HG02938 (cell line): Measurements from ENCODE around the gene COPG1.

Source experiments
- ATAC-seq: cut with Tn5 transposase; IDR thresholded peaks from one replicate; pipeline ENCODE4 v1.9.1; 2021; ENCODE audit warnings: mild to moderate bottlenecking, moderate library complexity; ENCODE audit not compliant: unreplicated experiment

COPG1 gene

DNA sequence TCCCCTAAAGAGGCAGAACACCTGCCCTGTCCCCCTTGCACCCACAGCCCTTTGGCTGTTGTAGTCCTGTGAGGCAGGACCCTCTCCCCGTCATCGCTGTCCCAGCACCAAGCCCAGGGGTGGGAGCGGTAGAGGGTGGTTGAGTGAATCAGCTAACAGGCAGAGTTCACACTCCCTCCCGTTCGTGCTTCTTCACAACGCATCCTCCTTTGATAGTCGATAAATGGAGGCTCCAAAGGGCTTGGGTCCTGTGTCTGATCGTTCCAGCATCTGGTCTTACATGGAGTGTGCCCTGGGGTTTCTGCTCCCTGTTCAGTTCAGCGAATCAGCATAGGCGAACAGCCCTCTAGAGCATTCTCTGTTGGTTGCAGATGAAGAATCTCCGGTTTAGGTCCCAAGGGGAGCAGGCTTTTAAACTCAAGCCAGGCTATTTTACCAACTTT lies 28.4 kb downstream of the COPG1 start:
- no peak for ATAC-seq

DNA sequence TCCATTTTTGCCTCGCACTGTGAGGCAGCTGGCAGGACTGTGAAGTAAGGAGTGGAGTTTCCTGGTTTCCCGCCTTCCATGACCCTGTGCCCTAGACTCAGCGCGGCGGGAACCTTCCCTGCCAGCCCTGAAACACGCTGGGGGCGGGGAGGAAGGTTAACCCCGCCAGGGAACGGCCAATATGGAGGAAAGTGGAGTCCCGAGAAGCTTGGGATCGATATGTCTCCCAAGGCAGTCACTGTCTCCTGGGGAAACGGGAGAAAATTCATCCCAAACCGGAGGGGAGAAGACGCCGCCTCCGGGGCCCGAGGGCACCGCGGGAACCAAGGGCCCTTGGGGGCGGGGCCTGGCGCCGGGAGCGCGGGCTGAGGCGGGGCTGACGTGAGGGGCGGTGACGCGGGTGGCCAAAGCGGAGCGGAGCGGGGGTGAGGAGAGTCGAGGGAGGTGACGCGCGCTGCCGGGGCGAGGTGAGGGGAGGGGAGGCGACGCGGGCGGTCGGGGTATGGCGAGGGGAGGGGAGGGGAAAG lies 29.1 kb downstream of the COPG1 start, which contains the start of gene HMCES:
Gene HMCES (plus strand): TSS at position 432 of the 527 bp plus-strand sequence. CDS start 863 bp downstream, outside the sequence.
- peak; percentile 39 for ATAC-seq

DNA sequence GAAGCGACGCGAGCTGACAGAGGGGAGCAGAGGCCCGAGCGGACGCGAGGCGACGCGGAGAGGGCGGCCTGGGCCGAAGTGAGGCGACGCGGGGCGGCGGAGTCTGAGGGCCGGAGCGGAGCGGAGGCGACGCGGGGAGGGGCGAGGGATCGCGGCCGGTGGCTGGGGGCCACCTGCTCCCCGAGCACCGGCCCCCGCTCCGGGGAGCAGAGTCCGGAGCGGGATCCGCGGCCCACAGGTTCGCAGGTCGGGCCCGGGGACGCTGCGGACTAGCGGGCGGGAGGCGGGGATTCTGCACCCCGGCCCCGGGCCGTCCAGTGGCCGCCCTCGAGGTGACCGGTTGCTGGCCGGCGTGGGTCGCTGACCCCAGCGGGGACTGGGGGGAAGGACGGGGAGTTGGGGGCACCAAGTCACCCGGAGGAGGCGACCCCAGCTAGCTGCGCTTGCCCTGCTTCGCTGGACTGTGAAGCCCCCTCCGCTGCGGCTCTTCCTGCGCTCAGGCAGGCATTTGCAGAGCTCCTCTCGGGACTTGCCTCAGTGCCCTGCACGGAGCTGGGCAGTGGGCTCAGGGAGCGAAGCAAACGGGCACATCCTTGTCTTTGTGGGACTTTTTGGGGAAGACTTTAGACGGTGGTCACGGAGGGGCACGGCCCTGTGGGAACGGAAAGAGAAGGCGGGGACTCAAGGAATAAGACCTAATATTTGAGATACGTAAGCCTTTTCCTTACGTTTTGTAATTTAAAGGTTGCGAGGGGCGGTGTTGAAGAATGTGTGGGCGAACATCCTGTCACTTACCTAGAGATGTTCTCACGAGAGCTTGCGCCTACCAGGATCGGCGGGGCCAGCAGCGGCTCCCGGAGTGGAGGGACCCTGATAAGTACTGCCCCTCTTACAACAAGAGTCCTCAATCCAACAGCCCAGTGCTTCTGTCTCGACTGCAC lies 29.8 kb downstream of the COPG1 start:
- ATAC-seq, result no peak

DNA sequence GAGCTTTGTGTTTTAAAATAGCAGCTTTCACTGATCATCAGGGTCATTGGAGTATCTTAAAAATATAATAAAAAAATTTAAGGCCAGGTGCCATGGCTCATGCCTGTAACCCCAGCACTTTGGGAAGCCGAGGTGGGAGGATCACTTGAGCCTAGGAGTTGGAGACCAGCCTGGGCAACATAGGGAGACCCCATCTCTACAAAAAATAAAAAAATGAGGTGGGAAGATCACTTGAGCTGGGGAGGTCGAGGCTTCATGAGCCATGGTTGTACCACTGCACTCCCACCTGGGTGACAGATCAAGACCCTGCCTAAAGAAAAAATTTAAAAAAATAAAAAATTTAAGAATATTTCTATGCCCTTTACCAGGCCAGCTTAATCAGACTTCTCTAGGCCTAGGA lies 30.8 kb downstream of the COPG1 start:
- ATAC-seq, result no peak

DNA sequence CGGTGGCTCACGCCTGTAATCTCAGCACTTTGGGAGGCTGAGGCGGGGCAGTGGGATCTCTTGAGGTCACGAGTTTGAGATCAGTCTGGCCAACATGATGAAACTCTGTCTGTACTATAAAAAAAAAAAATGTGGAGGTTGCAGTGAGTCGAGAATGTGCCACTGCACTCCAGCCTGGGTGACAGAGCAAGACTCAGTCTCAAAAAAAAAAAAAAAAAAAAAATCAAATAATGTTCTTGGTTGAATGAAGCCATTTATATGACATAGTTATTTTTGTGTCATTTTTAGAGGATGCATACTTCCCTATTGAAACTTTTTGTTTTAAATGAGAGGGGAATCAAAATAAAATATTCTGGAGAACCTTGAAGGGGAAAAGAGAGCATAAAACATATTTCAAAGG lies 32.3 kb downstream of the COPG1 start:
- ATAC-seq, result no peak

DNA sequence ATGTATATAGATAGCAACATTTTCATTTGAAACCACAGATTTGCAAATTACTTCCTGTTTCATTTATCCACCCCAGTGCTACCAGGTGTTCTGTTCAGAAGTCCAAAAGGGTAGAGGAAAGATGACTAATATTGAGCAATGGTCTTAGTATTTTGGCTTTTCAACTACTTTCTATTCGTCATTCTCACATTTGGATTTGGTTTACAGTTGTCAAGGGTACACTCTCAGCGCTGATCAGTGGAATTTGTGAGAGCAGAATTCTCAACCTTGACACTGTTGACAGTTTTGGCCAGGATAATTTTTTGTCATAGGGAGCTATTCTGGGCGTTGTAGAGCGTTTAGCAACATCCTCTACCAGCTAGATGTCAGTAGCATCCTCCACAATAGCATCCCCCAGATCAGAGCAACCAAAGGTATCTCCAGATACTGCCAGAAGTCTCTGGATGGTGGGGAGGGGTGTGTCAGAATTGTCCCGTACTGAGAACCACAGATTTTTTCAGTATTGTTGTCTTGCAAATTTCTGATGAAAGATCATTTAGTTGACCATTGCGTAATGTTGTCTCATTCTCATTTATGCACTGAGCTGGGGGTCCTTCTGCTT lies 33.4 kb downstream of the COPG1 start:
- peak; percentile 86 for ATAC-seq

DNA sequence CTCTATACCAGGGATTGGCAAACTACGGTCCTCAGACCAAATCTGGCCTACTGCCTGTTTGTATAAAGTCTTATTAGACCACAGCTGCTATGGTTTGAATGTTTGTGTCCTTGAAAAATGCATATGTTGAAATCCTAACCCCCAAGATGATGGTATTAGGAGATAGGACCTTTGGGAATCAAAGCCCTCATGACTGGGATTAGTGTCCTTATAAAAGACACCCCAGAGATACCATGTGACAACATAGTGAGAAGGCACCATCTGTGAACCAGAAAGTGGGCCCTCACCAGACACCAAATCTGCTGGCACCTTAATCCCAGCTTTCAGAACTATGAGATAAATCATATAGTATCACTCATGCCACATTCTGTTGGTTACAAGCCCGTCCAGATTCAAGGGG lies 36.7 kb downstream of the COPG1 start:
- ATAC-seq, result no peak

DNA sequence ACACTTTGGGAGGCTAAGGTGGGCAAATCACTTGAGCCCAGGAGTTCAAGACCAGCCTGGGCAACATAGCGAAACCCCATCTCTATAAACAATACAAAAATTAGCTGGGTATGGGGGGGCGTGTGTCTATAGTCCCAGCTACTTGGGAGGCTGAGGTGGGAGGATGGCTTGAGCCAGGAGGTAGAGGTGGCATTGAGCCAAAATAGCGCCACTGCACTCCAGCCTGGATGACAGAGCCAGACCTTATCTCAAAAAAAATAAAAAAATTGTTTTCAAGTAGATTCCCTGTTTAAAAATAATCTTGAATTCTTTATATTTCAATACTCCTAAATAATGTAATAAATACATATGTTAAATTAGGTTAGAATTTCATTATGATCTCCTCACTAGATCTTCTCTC lies 39.0 kb downstream of the COPG1 start:
- no peak for ATAC-seq

DNA sequence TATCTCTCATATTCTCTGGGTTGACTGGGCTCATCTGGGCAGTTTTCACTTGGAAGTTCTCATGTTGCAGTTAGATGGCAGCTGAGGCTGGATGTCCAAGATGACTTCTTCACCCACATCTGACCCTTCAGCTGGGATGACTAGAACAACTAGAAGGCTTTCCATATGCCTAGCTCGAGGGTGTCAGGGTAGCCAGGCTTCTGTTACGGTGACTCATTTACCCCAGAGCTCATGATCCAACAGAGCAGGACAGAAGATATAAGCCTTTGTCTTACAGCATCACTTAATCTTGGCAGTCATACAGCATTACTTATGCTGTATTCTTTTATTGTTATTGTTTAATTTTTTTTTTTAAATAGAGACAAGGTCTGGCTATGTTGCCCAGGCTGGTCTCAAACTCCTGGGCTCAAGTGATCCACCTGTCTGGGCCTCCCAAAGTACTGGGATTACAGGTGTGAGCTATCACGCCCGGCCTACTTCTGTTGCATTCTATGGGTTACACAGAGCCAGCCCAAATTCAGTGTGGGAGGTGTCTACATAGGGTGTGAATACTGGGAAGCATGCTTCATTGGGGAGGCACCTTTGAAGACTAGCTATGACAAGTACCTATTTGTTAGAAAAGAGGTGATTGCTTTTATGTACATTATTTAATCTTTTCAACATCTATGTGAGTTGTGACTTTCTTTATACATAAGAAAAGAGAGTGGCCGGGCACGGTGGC lies 40.0 kb downstream of the COPG1 start:
- no peak for ATAC-seq

DNA sequence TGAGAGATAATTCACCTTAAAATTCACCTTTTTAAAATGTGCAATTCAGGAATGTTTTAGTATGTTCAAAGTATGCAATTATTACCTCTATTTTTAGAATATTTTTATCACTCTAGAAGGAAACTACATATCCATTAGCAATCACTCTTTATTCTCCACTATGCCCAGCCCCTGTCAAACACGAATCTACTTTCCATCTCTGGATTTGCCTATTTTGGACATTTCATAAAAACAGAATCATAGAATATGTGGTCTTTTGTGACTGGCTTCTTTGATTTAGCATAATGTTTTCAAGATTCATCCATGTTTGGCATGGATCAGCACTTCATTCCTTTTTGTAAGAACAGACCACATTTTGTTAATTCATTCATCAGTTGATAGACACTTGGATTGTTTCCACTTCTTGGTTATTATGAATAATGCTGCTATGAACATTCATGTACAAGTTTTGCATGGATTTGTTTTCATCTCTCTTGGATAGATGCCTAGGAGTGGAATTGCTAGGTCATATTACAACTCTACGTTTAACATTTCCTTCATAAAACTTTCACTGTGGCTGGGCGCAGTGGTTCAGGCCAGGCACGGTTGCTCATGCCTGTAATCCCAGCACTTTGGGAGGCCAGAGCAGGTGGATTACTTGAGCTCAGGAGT lies 42.0 kb downstream of the COPG1 start:
- ATAC-seq, result no peak

DNA sequence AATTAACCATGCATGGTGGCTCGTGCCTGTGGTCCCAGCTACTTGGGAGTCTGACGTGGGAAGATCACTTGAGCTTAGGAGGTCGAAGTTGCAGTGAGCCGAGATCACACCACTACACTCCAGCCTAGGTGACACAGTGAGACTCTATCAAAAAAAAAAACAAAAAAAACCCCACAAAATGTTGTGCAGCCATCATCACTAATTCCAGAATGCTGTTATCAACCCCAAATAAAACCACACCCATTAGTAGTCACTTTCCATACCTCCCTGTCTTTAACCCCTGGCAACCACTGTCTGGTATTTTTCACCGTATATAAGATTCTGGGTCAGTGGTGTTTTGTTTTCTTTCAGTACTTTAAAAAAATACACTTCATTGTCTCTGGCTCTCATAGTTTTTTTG lies 45.9 kb downstream of the COPG1 start:
- ATAC-seq, result no peak

DNA sequence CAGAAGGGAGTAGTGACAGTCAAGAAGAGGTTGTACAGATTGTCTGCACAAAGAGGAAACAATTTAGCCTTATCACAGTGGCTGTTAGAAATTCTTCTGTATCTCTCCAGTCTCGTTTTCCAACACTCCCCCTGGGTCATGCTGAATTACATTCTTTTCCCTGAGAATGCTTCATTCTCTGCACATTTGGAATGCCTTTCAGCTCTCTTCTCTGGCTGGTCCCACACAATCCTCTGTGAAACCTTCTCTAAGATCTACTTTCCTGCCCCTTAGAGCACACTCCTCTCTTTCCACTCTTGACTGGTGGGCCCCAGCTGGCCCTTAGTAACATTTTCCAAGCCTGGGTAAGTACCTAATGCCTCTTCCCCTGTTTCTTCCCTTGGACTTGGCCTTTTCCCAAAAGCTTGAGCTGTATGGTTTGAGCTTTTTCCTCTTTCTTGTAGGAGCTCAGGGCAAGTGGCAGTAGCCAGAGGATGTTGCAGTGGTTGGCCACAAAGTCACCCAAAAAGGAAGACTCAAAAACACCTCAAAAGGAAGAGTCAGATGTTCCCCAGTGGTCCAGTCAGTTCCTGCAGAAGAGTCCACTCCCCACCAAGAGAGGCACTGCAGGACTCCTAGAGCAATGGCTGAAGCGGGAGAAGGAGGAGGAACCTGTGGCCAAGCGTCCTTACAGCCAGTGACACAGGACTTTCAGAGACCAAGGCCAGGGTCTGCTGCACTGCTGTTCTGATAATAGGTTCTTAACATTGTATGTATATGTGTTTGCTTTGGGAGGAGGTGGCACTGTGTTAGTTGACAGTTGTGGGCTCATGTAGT lies 54.9 kb downstream of the COPG1 start:
- ATAC-seq, result no peak

DNA sequence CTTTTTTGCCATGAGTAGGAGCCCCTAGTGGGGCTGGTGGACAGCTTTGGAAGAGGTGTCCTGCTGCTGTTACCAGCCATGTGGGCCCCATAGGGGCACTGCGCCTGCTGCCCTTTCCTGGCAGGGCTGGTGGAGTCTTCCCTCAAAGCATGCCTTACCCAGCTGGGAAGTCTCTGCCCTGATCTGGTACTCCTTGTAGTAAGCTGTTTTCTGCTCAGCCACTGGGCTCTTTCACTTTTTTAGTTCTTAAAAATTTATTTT lies 55.5 kb downstream of the COPG1 start:
- ATAC-seq, result no peak

DNA sequence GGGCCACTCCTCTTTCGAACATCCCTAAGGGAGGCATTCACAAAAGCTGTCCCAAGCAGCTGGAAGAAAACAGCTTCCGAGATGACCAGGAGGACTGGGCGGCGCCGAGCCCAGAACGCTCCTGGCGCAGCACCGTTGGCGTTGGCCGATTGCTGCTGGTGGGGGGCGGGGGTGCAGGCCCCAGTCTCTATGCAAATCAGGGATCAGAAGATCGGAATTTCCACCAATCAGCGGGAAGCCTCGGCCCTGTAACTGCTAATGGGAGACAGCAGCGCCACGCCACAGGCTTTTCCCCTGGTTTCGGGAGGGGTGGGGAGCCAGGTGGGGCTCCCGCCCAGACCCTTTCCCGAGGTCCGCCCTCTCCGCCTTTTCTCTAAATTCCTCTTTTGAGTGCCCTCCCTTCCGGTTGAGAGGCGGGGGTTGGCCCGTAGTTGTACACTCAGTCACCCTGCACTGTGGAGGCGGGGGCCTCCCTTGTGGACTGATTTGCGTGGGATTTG lies 56.2 kb downstream of the COPG1 start:
- no peak for ATAC-seq

DNA sequence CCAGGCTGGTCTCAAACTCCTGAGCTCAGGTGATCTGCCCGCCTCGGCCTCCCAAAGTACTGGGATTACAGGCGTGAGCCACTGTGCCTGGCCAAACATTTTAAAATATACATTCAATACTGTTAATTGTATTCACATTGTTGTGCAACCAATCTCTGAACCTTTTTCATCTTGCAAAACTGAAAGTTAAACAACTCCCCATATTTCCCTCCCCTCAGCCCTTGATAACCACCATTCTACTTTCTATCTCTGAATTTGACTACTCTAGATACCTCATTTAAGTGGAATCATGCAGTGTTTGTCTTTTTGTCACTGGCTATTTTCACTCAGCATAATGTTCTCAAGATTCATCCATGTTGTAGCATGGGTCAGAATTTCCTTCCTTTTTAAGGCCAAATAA lies 59.2 kb downstream of the COPG1 start:
- ATAC-seq, result peak; percentile 38

DNA sequence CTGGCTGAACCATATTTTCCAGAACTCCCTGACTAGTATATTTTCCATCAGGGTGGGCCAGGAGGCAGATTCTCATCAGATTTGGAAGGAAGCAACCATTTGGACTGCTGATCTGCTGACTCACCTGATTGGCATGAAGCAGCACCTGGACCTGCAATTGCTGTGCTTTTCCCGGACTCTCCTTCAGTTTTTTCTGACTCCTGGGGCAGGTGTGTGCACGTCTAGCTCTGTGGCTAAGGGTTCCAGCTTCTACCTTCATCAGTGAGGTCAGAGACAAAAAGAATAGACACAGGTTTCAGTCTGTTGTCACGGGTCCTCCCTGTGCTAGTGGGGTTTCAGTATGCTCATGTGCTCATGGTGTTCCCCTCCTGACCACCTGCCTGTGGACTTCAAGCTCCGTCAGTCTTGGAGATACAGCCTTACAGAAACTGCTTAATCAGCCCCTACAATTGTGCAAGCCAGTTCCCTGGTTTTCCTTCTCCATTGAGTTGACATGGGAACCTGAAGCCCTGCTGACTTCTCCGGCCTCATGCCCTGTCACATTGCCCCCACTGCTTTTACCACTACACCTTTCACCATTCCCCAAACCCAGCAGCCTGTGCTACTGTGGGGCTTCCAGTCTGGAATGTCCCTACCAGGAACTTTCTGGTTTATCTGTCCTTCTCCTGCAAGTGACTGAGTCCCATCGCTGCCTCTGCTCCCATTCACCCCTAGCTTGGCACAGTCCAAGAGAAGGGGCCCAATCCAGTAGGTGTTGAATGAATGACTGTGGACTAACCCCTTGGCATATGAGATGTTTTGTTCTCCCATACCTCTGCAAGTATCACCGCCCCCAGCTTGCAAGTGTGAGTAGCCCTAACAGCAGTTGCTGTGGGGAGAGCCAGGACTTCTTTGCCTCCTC lies 61.0 kb downstream of the COPG1 start:
- ATAC-seq, result no peak

DNA sequence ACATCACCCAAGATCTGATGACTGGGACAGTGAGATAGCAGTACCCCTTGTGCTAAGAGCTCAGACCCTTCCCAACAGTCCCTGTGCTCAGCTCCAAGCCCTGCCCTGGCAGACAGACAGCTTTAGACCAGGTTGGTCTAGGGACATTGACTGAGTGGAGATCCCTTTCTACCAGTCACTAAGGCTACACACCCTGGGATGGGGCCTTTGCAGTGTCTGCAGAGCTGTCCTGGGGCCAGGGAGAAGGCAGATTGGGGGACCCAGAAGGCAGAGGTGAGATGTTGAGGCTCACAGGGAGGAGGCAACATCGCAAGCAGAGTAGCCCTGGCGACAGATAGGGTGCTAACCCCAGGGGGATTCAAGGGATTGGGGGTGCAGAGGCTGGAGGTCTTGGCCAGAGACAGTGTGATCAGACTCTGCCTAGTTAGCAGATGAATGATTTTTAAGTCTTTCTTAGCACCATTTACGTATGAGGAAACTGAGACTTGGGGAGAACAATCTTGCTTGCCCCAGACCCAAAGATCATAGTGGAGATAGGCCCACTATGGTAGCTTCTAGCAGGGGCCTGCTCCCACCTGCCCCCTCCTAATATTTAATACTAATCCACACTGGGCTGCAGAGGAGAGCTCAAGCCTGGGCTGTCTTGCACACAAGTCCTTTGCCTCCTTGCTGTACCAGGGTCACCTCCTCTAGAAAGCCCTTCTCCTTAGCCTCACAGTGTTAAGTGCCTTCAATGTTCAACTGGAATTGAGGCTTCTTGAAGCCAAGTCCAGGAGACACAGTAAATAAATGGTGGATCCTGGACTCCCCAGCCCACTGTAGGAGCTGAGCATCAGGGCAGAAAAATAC lies 61.9 kb downstream of the COPG1 start:
- ATAC-seq, result no peak

DNA sequence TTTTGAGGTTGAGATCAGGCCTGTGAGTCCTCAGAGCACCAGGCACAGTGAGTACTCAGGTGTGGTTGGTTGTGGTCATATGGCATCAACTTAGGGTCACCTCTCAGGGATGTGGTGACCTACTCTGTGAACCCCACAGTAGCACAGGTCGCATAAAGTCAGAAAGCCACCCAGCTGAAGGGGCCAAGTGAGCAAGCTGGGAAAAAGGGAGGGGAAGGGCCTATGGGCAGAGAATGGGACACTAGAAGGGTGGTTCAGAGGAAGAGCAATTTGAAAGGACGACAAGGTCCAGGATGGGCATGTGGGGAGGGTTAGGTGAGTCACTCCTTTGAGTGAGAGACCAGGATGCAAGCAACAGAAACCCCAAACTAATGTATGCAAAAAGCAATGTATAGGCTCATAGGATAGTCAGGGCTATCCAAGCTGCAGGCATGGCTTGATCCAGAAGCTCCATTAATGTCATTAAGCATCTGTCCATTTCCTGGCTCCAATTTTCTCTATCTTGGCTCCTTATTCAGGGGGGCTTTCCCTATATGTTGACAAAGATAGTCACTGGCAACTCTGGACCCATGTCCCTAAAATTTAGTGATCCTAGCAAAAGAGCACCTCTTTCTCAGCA lies 62.7 kb downstream of the COPG1 start:
- no peak for ATAC-seq
